GM19351 (cell line): ENCODE results near the gene ZC3H10.
A peak's percentile ranks its signal among the peaks of the same experiment; 100 is the strongest.
"Not testable (repeated sequence)": the region's sequence is repeated elsewhere in the genome, so short reads cannot be mapped to it uniquely, and the experiment has no call there.

Experiments
- ATAC-seq: cut with Tn5 transposase; IDR thresholded peaks from one replicate; pipeline ENCODE4 v1.9.1; 2021; ENCODE audit warnings: mild to moderate bottlenecking, moderate library complexity; ENCODE audit not compliant: unreplicated experiment

The ZC3H10 gene

GRCh38 chr12:56152756-56153677 lies 35.0 kb downstream of the ZC3H10 start:
- ATAC-seq, result no peak

- no peak for ATAC-seq
These were observed 35.6 kb downstream of the ZC3H10 start for GRCh38 chr12:56153678-56154065.

GRCh38 chr12:56154246-56154771 lies 36.2 kb downstream of the ZC3H10 start:
- no peak for ATAC-seq

- ATAC-seq, result no peak
These were observed 36.8 kb downstream of the ZC3H10 start for GRCh38 chr12:56154818-56155217.

- no peak for ATAC-seq
These were observed 37.3 kb downstream of the ZC3H10 start for GRCh38 chr12:56155256-56155845.

GRCh38 chr12:56156464-56157200 lies 38.6 kb downstream of the ZC3H10 start:
- ATAC-seq, result not testable (repeated sequence)

GRCh38 chr12:56157201-56158028 lies 39.3 kb downstream of the ZC3H10 start:
- peak; percentile 26 for ATAC-seq

GRCh38 chr12:56158029-56158925 lies 40.2 kb downstream of the ZC3H10 start, which contains the start of gene MYL6:
Gene MYL6 (plus strand): TSS chr12:56158359. CDS start chr12:56158402, 43 bp downstream.
- ATAC-seq, result peak; percentile 80

- ATAC-seq, result no peak
These were observed 40.9 kb downstream of the ZC3H10 start for GRCh38 chr12:56158926-56159461.

- ATAC-seq, result no peak
These were observed 41.6 kb downstream of the ZC3H10 start for GRCh38 chr12:56159482-56160192.

- no peak for ATAC-seq
These were observed 42.2 kb downstream of the ZC3H10 start for GRCh38 chr12:56160193-56160763.

GRCh38 chr12:56160894-56161689 lies 43.0 kb downstream of the ZC3H10 start:
- no peak for ATAC-seq

- no peak for ATAC-seq
These were observed 43.8 kb downstream of the ZC3H10 start for GRCh38 chr12:56161690-56162351.

- no peak for ATAC-seq
These were observed 44.6 kb downstream of the ZC3H10 start for GRCh38 chr12:56162468-56163290.

- no peak for ATAC-seq
These were observed 45.7 kb downstream of the ZC3H10 start for GRCh38 chr12:56163533-56164344.
